PC-3 (cell line): ENCODE results near the gene SLC12A8.

ENCODE experiments used
- CTCF ChIP-seq: fragments of 300-600 bp; sonication (generic); conservative IDR thresholded peaks from 2 replicates; pipeline ENCODE4 v1.5.1; 2017; ENCODE audit warnings: antibody characterized with exemption, low read depth, mild to moderate bottlenecking, low read length
- EZH2 ChIP-seq: fragments of 300-600 bp; sonication (generic); IDR thresholded peaks from one replicate; pipeline ENCODE4 v1.6.1; 2017; ENCODE audit warnings: antibody characterized with exemption, mild to moderate bottlenecking, low read length; ENCODE audit not compliant: unreplicated experiment

- TF ChIP-seq CTCF (no peak), EZH2 (no peak)
These were observed 8.8 kb downstream of the SLC12A8 start for GRCh38 chr3:125203731-125204130.
